Glutamatergic neuron (in vitro differentiated cells): ENCODE results near the gene GALK2. TPM values are rescaled to one million over a fixed set of nuclear protein-coding genes. Genes with fewer than 3 reads are reported as not detected.
A peak's percentile ranks its signal among the peaks of the same experiment; 100 is the strongest.

Experiments
- DNase-seq: peaks from one replicate; pipeline ENCODE4 v3.0.0; 2022
- H3K27ac Mint-ChIP-seq: one replicate; pipeline ENCODE4 v1.8.0; 2020; ENCODE audit warnings: mild to moderate bottlenecking, mixed read lengths, inconsistent platforms; ENCODE audit not compliant: unreplicated experiment
- H3K27me3 Mint-ChIP-seq: one replicate; pipeline ENCODE4 v1.8.0; 2020; ENCODE audit warnings: mild to moderate bottlenecking, moderate library complexity, mixed read lengths, inconsistent platforms; ENCODE audit not compliant: unreplicated experiment
- H3K36me3 Mint-ChIP-seq: one replicate; pipeline ENCODE4 v1.8.0; 2020; ENCODE audit warnings: mild to moderate bottlenecking, mixed read lengths, inconsistent platforms; ENCODE audit not compliant: unreplicated experiment
- H3K4me1 Mint-ChIP-seq: one replicate; pipeline ENCODE4 v1.8.0; 2020; ENCODE audit warnings: mild to moderate bottlenecking, low read depth, mixed read lengths, inconsistent platforms; ENCODE audit not compliant: unreplicated experiment
- H3K4me3 Mint-ChIP-seq: one replicate; pipeline ENCODE4 v1.8.0; 2020; ENCODE audit warnings: mild to moderate bottlenecking, mixed read lengths, inconsistent platforms; ENCODE audit not compliant: unreplicated experiment
- H3K9me3 Mint-ChIP-seq: one replicate; pipeline ENCODE4 v1.8.0; 2020; ENCODE audit warnings: mild to moderate bottlenecking, moderate library complexity, mixed read lengths, inconsistent platforms; ENCODE audit not compliant: unreplicated experiment
- CTCF ChIP-seq: fragments of 200-600 bp; sonication (generic); IDR thresholded peaks from one replicate; pipeline ENCODE4 v1.5.0; 2021; ENCODE audit not compliant: partially characterized antibody, unreplicated experiment
- total RNA-seq: library from RNA; stranded (reverse); fragmentation: NEBNext Ultra II Directional; extraction: Animal tissue kit (Norgen Biotek cat#: 25700); gene quantifications from one replicate; pipeline ENCODE4 v1.2.1, GENCODE V29; 2021; ENCODE audit not compliant: unreplicated experiment

Gene GALK2
- total RNA-seq, 1 donor from 2014 or later, result 19.9 TPM

- no peak for TF ChIP-seq CTCF
- DNase-seq, result no peak
- no peaks in the 10 kb centered on the region for H3K36me3 Mint-ChIP-seq
- peak overlapping the region; percentile 43 for H3K27ac Mint-ChIP-seq
- H3K9me3 Mint-ChIP-seq, result no peaks in the 10 kb centered on the region
- no peak overlapping the region for H3K4me3 Mint-ChIP-seq
- H3K4me1 Mint-ChIP-seq, result no peaks in the 10 kb centered on the region
- no peaks in the 10 kb centered on the region for H3K27me3 Mint-ChIP-seq
Measured at GRCh38 chr15:49131403-49131802, 38.6 kb upstream of the GALK2 start.

GRCh38 chr15:49134683-49135341 is 35.2 kb upstream of the GALK2 start:
- no peaks in the 10 kb centered on the region for H3K36me3 Mint-ChIP-seq

GRCh38 chr15:49135342-49135857 is 34.6 kb upstream of the GALK2 start:
- DNase-seq, result no peak
- no peaks in the 10 kb centered on the region for H3K4me1 Mint-ChIP-seq
- H3K36me3 Mint-ChIP-seq, result no peaks in the 10 kb centered on the region
- no peaks in the 10 kb centered on the region for H3K27me3 Mint-ChIP-seq
- TF ChIP-seq CTCF, result no peak
- H3K27ac Mint-ChIP-seq, result no peak overlapping the region
- H3K4me3 Mint-ChIP-seq, result no peak overlapping the region
- no peaks in the 10 kb centered on the region for H3K9me3 Mint-ChIP-seq

More at GRCh38 chr15:49134683-49135341, 35.2 kb upstream of the GALK2 start:
- Mint-ChIP-seq H3K27me3 (no peaks in the 10 kb centered on the region), H3K4me3 (no peak overlapping the region), H3K27ac (no peak overlapping the region), H3K4me1 (no peaks in the 10 kb centered on the region), H3K9me3 (no peaks in the 10 kb centered on the region)
- no peak for DNase-seq
- TF ChIP-seq CTCF, result no peak

- DNase-seq, result no peak
- no peaks in the 10 kb centered on the region for H3K9me3 Mint-ChIP-seq
- no peaks in the 10 kb centered on the region for H3K36me3 Mint-ChIP-seq
- H3K4me1 Mint-ChIP-seq, result no peaks in the 10 kb centered on the region
- TF ChIP-seq CTCF, result no peak
- no peaks in the 10 kb centered on the region for H3K27me3 Mint-ChIP-seq
- no peak overlapping the region for H3K4me3 Mint-ChIP-seq
- H3K27ac Mint-ChIP-seq, result no peak overlapping the region
Measured at GRCh38 chr15:49135911-49136310, 34.1 kb upstream of the GALK2 start.

- Mint-ChIP-seq H3K9me3 (no peaks in the 10 kb centered on the region), H3K4me3 (no peak overlapping the region), H3K36me3 (no peaks in the 10 kb centered on the region), H3K27me3 (no peaks in the 10 kb centered on the region), H3K4me1 (no peaks in the 10 kb centered on the region), H3K27ac (no peak overlapping the region)
- DNase-seq, result no peak
- no peak for TF ChIP-seq CTCF
Measured at GRCh38 chr15:49137861-49138260, 32.2 kb upstream of the GALK2 start.
